ENCODE data around the gene DCAF6.

Gene DCAF6

DNA sequence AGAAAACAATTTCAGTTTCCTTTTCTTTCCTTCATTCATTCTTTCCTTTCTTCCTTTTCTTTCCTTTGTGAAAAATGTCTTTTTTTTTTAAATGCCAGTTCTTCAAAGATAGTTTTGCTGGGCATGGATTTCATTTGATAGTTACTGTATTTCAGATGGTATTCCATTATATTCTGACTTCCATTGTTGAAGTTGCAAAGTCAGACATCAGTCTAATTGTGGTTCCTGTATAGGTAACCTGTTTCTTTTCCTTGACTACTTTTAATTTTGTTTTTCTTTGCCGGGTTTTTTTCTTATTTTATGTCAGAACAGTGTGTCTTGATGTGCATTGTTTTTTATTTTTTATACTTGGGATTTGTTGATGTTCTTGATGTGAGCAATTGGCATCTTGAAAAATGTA lies 40.8 kb downstream of the DCAF6 start:
- Histone ChIP-seq H3K4me3 (ENCODE audit: low read depth, low read length) (no peak overlapping the region), H3K4me1 (no peaks in the 10 kb centered on the region; the same call in 1 of the 2 replicates), H3K36me3 (peaks cover 12% of the 10 kb centered on the region), H3K27me3 (no peaks in the 10 kb centered on the region), H3K9me3 (no peaks in the 10 kb centered on the region)
- TF ChIP-seq, protein P1, sequence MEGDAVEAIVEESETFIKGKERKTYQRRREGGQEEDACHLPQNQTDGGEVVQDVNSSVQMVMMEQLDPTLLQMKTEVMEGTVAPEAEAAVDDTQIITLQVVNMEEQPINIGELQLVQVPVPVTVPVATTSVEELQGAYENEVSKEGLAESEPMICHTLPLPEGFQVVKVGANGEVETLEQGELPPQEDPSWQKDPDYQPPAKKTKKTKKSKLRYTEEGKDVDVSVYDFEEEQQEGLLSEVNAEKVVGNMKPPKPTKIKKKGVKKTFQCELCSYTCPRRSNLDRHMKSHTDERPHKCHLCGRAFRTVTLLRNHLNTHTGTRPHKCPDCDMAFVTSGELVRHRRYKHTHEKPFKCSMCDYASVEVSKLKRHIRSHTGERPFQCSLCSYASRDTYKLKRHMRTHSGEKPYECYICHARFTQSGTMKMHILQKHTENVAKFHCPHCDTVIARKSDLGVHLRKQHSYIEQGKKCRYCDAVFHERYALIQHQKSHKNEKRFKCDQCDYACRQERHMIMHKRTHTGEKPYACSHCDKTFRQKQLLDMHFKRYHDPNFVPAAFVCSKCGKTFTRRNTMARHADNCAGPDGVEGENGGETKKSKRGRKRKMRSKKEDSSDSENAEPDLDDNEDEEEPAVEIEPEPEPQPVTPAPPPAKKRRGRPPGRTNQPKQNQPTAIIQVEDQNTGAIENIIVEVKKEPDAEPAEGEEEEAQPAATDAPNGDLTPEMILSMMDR (IDR thresholded peaks at IDR 0.05; ENCODE audit: low read depth, low read length), result no peak
- no peak for DNase-seq

DNA sequence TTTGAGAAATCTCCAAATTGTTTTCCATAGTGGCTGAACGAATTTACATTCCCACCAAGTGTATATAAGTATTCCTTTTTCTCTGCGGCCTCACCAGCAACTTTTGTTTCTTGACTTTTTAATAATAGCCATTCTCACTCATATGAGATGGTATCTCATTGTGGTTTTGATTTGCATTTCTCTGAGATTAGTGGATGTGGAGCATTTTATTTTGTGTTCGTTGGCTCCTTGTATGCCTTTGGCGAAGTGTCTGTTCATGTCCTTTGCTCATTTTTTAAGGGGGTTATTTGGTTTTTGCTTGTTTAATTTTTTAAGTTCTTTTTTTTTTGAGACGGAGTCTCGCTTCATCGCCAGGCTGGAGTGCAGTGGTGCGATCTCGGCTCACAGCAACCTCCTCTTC lies 45.5 kb downstream of the DCAF6 start:
- no peaks in the 10 kb centered on the region for H3K27me3 ChIP-seq
- H3K4me3 ChIP-seq (ENCODE audit: low read depth, low read length), result no peak overlapping the region
- H3K4me1 ChIP-seq, result no peaks in the 10 kb centered on the region
- no peaks in the 10 kb centered on the region; the same call in 1 of the 2 replicates for H3K36me3 ChIP-seq
- H3K9me3 ChIP-seq, result no peaks in the 10 kb centered on the region
- DNase-seq, result no peak
- TF ChIP-seq, protein P1 (IDR thresholded peaks at IDR 0.05; ENCODE audit: low read depth, low read length), result no peak

DNA sequence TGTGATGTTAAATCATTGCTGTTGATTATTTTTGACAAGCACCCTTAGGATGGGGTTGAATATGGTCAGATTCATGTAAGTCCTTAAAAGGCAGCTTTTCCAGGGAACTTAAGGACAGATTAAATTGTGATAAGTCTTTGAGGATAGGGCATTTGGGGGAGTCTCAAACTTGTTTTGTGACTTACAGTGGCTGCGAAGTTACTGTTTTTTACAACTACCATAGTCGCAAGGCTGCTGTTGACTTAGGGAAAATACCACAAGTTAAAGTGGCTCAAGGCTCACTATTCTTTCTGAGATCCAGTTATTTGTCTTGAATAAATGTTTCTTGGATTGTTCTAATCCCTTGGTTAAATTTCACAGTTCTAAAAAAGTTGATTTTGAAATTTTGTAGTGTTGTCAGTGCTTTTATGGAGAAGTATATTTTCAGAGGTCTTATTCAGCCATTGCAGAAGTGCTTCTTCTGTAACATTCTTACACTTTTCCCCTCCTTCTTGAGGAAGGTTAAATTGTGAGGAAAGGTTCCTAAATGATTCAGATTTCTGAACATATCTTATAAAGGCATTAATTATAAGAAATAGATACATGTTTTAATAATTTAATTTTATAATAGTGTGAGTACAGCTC lies 47.4 kb downstream of the DCAF6 start:
- TF ChIP-seq, protein P1 (IDR thresholded peaks at IDR 0.05; ENCODE audit: low read depth, low read length), result no peak
- Histone ChIP-seq H3K9me3 (no peaks in the 10 kb centered on the region), H3K36me3 (no peaks in the 10 kb centered on the region), H3K4me3 (ENCODE audit: low read depth, low read length) (no peak overlapping the region), H3K27me3 (no peaks in the 10 kb centered on the region), H3K4me1 (no peaks in the 10 kb centered on the region)
- DNase-seq, result no peak

DNA sequence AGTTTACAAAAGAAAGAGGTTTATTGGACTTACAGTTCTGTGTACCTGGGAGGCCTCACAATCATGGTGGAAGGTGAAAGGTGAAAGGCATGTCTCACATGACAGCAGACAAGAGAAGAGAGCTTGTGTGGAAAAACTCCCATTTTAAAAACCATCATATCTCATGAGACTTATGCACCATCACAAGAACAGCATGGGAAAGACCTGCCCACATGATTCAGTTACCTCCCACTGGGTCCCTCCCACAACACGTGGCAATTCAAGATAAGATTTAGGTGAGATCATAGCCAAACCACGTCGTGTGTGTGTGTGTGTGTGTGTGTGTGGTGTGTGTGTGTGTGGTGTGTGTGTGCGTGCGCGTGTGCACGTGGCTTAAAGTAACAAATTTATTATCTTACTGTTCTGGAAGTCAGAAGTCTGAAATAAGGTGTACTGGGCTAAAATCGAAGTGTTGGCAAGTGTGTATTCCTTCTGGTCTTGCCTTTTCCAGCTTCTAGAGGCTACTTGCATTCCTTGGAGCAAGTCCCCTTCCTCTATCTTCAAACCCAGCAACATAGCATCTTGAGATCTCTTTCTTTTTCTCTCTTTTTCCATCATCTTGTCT lies 48.5 kb downstream of the DCAF6 start:
- Histone ChIP-seq H3K4me1 (no peaks in the 10 kb centered on the region), H3K36me3 (no peaks in the 10 kb centered on the region), H3K4me3 (ENCODE audit: low read depth, low read length) (no peak overlapping the region), H3K9me3 (no peaks in the 10 kb centered on the region), H3K27me3 (no peaks in the 10 kb centered on the region)
- DNase-seq, result no peak
- TF ChIP-seq, protein P1 (IDR thresholded peaks at IDR 0.05; ENCODE audit: low read depth, low read length), result no peak

DNA sequence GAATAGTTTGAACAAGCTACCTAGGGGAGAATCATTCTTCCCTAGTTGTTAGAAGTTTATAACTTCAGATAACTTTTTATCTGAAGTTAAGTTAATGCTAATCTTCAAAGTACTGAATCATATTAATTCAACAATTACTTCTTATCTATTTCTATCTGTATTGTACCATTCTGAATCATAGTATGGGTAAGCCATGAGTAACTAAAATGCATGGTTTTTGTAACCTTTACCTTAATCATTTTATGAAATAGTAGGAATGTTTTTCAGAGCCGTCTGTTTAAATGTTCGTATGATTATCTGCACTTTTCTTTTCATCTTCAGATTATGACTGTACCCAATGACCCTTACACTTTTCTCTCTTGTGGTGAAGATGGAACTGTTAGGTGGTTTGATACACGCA lies 50.7 kb downstream of the DCAF6 start:
- no peak overlapping the region for H3K4me3 ChIP-seq (ENCODE audit: low read depth, low read length)
- H3K27me3 ChIP-seq, result no peaks in the 10 kb centered on the region
- no peaks in the 10 kb centered on the region for H3K4me1 ChIP-seq
- DNase-seq, result no peak
- H3K36me3 ChIP-seq, result no peaks in the 10 kb centered on the region
- no peaks in the 10 kb centered on the region for H3K9me3 ChIP-seq
- TF ChIP-seq, protein P1 (IDR thresholded peaks at IDR 0.05; ENCODE audit: low read depth, low read length), result no peak

DNA sequence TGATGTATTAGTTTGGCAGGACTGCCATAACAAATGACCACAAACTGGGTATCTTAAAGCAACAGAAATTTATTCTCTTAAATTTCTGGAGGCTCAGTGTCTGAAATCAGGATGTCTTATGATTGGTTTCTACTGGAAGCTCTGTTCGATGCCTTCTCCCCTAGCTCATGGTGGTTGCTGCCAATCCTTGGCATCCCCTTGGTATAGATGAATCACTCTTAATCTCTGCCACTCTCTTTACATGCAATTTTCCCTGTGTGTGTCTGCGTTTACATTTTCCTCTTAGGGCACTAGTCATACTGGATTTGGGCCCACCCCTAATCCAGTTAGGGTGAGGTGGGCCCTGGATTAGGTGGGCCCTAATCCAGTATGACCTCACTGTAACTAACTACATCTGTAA lies 55.1 kb downstream of the DCAF6 start:
- Histone ChIP-seq H3K4me1 (no peaks in the 10 kb centered on the region), H3K9me3 (no peaks in the 10 kb centered on the region), H3K36me3 (no peaks in the 10 kb centered on the region; the same call in 1 of the 2 replicates), H3K4me3 (ENCODE audit: low read depth, low read length) (no peak overlapping the region), H3K27me3 (no peaks in the 10 kb centered on the region)
- TF ChIP-seq, protein P1 (IDR thresholded peaks at IDR 0.05; ENCODE audit: low read depth, low read length), result no peak
- no peak for DNase-seq

Data from BE2C (cell line).